HS-27A (cell line): ENCODE data around the gene OXCT1.

Source experiments
- DNase-seq: peaks from one replicate; pipeline ENCODE4 v3.0.0-alpha.2; 2012; ENCODE audit warnings: low read depth, missing footprints

Gene OXCT1

GRCh38 chr5:41869724-41870626 lies at the start of gene OXCT1:
OXCT1 (minus strand) TSS chr5:41870425; CDS start chr5:41870358, 67 bp downstream.
- peak; percentile 61 for DNase-seq

GRCh38 chr5:41918105-41918504 lies 47.9 kb upstream of the OXCT1 start:
- DNase-seq: no peak

GRCh38 chr5:41908374-41909079 lies 38.3 kb upstream of the OXCT1 start:
- DNase-seq: no peak

- no peak for DNase-seq
Observed at GRCh38 chr5:41906151-41906550, 35.9 kb upstream of the OXCT1 start.

- DNase-seq: peak; percentile 99
Observed at GRCh38 chr5:41903892-41904799, 33.9 kb upstream of the OXCT1 start, which contains the start of gene RIMOC1. RIMOC1 (plus strand) TSS chr5:41904344; CDS start chr5:41904368, 24 bp downstream.

GRCh38 chr5:41903382-41903891 lies 33.2 kb upstream of the OXCT1 start:
- no peak for DNase-seq

- DNase-seq: no peak
Observed at GRCh38 chr5:41896230-41896629, 26.0 kb upstream of the OXCT1 start.

GRCh38 chr5:41893074-41893851 lies 23.0 kb upstream of the OXCT1 start:
- DNase-seq: no peak

GRCh38 chr5:41892031-41892430 lies 21.8 kb upstream of the OXCT1 start:
- no peak for DNase-seq

GRCh38 chr5:41891066-41891707 lies 21.0 kb upstream of the OXCT1 start:
- DNase-seq: no peak

GRCh38 chr5:41885286-41885685 lies 15.1 kb upstream of the OXCT1 start:
- DNase-seq: no peak

- no peak for DNase-seq
Observed at GRCh38 chr5:41883936-41884335, 13.7 kb upstream of the OXCT1 start.

GRCh38 chr5:41883243-41883642 lies 13.0 kb upstream of the OXCT1 start:
- DNase-seq: no peak

GRCh38 chr5:41882765-41883164 lies 12.5 kb upstream of the OXCT1 start:
- DNase-seq: no peak

GRCh38 chr5:41878643-41879478 lies 8.6 kb upstream of the OXCT1 start:
- DNase-seq: no peak

GRCh38 chr5:41878173-41878572 lies 7.9 kb upstream of the OXCT1 start:
- DNase-seq: no peak

- no peak for DNase-seq
Observed at GRCh38 chr5:41877408-41877807, 7.2 kb upstream of the OXCT1 start.

GRCh38 chr5:41876678-41877077 lies 6.5 kb upstream of the OXCT1 start:
- no peak for DNase-seq

GRCh38 chr5:41875121-41875520 lies 4.9 kb upstream of the OXCT1 start:
- DNase-seq: no peak
